HG03378 (cell line): Measurements from ENCODE around the gene CAPN2.

ENCODE experiments used
- ATAC-seq: cut with Tn5 transposase; IDR thresholded peaks from one replicate; pipeline ENCODE4 v1.9.1; 2021; ENCODE audit warnings: mild to moderate bottlenecking, moderate library complexity; ENCODE audit not compliant: unreplicated experiment

CAPN2 gene

DNA sequence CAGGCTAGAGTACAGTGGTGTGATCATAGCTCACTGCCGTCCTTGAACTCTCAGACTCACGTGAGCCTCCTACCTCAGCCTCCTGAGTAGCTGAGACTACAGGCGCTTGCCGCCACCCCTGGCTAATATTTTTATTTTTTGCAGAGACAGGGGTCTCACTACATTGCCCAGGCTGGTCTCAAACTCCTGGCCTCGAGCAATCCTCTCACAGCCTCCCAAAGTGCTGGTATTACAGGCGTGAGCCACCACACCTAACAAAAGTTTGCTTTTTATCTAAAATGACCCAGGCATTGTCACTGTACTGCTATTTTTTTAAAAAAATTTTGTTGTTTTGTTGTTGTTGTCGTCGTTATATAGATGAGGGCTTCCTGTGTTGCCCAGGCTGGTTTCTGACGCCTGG lies 46.4 kb downstream of the CAPN2 start:
- ATAC-seq, result no peak

DNA sequence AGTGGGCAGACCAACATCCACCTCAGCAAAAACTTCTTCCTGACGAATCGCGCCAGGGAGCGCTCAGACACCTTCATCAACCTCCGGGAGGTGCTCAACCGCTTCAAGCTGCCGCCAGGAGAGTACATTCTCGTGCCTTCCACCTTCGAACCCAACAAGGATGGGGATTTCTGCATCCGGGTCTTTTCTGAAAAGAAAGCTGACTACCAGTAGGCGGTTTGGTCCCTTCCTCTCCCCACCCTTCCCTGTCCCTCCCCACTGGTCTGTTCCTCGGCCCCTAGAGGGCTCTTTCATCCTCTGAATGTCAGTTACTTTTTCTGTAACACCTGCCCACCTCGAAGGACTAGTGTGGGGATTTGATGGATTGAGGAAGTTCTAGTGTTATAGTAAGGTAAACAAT lies 46.9 kb downstream of the CAPN2 start:
- ATAC-seq, result no peak

DNA sequence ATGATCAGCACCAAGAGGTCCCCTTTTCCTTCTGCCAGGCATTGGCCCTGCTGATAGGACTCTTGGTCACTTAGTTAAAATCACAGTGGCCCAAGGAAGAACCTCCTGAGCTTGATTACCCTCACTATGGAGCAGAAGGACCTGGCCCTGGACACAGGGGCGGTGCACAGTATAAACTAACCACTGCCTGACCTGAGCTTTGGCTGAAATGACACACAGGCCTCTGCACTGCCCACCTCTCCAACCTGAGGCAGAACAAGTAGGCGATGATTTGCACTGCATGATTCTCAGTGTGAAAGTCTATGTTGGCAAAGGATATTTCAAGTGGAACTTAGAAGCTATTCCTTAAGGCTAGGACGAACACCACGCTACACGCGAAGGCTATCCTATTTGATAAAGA lies 48.5 kb downstream of the CAPN2 start:
- ATAC-seq, result no peak

DNA sequence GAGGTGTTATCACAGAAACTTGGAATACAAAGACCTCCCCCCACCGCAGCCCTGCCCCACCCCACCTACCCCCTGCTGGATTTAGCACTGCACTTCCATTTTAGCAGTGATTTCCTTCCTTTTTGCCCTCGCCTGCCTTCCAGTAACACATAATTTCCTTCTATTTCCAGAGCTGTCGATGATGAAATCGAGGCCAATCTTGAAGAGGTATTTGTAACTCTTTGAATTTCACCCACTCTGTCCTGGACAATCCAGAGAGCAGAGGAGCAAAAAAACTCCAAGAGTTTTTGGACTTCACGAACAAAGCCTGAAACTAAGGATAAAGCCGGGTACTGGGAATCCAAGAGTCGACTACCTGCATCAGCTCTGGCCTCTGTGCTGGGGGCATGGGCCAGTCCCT lies 49.1 kb downstream of the CAPN2 start:
- no peak for ATAC-seq

DNA sequence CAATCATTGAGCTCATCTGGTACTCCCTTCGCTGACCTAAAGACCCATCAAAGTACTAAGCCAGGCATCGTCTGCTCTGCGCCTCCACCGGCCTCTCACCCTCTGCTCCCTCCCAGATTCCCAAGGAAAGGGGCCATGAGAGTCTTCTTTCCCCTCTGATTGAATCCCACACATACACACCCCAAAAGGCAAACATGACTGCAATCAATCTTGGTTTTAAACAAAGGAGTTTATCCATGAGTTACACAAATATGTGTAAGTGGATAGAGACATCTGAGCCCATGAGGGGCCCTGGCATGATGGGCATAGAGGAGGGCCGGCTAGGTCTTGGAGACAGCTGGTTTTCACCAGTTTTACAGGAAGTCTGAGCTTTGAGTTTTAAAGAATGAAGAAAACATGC lies 50.9 kb downstream of the CAPN2 start:
- no peak for ATAC-seq

DNA sequence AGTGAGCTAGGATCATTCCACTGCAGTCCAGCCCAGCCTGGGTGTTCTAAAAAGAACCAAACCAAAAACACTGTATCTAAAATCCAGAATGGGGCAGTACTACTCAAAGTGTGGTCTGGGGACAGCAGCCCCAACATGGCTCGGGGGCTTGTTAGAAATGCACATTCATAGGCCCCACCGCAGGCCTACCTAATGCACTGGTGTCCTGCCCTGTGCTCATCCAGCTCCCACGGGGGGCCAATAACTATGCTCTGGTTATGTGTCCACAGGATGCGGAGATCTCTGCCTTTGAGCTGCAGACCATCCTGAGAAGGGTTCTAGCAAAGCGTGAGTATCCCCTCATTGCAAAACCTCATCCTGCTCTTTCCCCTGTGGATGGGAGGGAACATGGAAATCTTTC lies 51.5 kb downstream of the CAPN2 start:
- no peak for ATAC-seq

DNA sequence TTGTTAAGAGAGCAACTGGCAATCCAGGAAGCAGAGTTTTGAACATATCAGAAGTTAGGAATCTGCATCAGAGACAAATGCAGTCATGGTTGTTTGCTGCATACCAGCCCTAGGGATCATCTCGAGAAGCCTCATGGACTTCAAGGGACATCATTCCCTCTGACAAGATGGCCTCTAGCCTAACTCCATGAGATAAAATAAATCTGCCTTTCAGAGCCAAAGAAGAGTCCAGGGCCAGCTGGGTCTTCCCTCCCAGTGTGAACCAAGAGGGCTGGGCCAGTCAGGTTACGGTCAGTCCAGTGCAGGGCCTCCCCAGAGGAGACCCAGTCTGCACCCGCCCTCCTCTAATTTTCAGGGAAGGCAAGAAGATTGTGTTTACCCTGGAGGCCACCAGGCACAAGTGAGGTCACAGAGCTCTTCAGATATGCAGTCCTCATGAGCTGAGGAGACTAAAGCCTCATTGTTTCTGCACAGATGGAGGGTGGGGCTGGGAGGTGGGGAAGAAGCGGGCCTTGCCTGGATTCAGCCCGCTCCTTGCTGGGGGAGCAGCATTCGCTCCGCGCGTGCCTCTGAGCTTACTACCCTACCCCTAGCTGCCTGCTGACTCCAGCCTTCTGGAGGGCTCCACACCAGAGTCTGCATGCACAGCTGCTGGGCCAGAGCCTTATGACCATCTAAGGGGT lies 52.8 kb downstream of the CAPN2 start:
- ATAC-seq, result no peak

DNA sequence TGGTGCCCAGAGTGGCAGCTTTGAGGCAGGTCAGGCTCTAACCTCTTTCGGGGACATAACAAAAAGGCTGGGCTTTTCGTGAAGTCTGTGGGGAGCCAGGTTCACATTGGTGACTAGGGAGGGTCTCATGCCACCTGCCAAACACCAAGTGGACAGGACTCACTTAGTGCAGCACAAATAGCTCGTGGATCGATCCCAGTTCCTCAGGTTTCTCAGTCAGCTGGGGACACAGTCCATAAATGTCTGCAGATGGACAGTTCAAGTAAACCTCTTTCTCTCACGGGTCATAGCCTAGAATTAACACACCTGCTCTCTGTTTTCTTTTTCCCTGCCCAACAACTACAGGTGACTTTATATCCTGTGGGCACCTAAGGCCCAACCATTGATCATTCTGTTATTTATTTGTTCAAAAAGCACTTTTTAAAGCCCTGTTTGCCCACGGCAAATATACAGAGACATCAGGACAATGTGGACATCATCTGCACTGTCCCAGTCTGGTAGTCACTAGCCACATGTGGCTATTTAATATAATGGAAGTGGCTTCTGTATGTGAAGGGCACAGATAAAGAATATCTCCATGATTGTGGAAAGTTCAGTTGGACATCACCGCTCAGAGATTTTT lies 53.5 kb downstream of the CAPN2 start:
- no peak for ATAC-seq

DNA sequence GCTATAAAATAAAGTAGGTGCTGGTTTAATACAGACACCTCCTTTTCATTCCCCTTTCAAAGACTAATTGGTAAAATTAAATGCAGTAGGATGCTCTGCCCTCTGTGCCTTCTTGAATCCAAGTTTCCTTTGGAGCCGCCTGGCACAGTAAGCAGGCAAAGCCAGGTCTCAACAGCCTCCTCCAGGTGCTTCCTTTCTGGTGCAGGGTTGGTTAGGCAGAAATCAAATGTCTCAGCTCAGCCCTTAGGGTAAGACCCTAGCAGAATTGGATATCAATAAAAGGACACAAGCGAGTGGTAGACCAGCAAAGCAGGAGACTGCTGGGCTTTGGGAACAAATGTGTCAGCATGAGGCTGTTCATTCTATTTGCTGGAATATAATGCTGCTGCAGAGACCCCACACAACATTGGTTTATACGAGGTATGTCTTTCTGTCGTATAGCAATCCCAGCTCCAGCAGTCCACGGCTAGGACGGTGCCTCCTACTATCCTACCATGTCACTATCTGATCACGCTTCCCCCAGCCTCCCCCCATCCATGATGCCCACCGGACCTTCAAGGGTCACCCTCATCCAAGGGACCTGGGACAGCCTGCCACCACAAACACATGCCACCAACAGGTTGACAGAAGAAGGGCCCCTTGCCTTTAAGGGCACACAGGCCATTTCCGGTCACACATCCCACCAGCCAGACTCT lies 58.4 kb downstream of the CAPN2 start:
- no peak for ATAC-seq

DNA sequence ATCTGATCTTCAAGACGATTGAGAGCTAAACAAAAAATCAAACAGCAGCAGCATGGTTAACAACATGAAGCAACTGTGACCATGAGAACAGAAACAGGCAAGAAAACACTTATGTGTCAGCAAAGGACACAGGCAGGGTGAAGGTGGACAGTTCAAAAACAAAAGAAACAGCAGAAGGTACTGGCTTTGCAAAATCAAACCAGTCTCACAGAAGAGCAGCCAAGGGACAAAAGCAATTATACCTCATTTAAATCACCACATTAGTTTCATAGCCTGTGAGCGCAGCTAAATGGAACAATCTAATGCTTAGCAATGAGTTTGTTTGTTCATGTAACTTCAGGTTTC lies 59.1 kb downstream of the CAPN2 start:
- ATAC-seq, result no peak

DNA sequence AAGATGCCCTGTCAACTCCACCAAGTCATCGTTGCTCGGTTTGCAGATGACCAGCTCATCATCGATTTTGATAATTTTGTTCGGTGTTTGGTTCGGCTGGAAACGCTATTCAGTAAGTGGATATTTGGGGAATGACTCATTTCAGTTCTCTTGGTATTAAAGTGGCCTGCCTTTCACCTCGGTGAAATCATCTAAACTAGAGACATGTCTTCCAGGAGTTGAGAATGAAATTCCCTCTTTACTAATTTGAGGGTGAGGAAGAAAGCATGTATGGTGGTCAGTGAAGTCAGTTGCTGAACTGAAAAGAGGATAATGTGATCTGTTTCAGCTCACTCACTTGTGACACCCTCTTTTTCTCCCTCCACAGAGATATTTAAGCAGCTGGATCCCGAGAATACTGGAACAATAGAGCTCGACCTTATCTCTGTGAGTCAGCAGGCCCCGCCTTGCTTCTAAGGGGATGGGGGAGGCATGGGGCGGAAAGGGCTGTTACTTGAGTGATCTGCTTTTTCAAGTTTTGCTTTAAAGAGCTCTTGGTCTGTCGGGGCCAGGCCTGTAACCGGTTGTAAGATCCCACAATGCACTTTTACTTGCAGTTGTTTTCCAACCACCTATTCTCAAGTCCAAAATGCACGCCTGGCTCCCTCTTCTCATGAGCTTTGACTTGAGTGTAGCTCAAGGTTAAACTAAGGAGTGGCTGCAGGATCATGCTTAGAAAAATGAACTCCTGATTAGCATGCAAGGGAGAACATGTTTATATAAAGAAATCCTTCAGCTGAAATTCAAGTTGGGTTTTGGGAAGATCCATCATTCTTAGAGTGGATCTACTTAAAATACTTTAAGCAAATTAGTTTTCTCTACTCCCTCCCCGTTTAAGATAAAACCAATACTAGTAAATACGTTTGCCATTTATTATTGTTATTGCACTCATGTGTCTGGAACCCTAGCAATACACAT lies 59.8 kb downstream of the CAPN2 start:
- no peak for ATAC-seq

DNA sequence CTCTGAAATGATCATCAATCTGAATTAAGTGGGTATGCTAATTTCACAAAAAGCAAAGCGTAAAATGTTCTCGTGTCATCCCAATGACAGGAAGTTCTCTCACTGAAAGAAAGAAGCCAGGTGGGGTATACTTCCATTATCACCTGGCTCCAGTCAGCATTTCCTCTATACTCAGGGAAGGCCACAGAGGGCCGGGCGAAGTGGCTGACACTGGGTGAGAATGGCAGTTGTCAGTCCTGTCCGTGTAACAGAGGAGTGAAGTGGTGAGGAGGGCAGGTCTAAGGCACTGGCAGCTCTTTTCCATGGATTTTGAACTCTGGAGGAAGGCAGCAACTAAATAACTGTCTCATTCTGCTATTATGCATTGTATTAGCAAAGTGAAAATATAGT lies 60.4 kb downstream of the CAPN2 start:
- ATAC-seq, result no peak

DNA sequence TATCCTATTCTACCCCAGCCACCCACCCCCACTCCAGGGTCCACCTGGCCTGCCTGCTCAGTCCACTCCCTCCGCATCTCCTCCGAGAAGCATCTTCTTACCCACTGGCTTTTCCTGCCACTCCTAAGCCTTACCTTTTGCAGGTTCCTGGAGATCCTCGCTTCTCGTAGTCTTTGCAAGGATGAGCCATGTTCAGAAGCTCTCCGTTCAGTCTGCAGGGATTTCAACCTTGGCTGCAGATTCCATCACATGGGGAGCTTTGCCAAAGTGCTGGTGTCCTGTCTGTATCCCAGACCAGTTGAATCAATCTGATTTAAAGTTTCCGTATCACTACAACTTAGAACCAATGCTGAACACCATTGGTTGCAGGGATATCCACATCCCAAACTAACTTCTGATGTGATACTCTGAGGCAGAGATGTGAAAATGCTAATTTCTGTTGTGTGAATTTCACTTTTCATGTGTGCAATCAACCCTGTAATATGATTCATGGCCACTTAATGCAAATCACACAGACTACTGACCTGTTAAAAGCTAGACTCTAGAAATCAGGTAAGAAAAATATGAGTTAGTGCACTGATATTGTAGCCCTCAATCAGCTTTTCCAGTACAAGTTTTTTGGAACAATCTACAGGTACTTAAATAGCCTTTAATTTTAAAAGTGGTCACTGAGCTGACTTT lies 61.9 kb downstream of the CAPN2 start:
- ATAC-seq, result no peak

DNA sequence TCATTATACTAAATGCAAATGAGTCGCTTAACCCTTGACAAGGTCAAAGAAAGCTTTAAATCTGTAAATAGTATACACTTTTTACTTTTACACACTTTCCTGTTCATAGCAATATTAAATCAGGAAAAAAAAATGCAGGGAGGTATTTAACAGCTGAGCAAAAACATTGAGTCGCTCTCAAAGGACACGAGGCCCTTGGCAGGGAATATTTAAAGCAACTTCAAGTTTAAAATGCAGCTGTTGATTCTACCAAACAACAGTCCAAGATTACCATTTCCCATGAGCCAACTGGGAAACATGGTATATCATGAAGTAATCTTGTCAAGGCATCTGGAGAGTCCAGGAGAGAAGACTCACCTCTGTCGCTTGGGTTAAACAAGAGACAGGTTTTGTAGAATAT lies 62.7 kb downstream of the CAPN2 start:
- ATAC-seq, result no peak

DNA sequence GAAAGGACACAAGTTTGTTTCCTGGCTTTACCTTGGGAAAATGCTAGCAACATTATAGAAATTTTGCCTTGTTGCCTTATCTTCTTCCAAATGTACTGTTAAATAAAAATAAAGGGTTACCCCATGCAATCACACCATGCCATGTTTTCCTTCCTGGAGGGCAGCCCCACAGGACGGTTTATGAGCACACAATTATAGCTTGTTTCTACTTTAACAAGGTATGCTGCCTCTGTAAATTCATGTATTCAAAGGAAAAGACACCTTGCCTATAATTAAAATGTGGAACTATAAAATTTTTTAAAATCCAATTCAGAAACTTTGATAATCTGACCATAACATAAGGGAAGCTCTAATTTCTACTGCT lies 63.4 kb downstream of the CAPN2 start:
- no peak for ATAC-seq

DNA sequence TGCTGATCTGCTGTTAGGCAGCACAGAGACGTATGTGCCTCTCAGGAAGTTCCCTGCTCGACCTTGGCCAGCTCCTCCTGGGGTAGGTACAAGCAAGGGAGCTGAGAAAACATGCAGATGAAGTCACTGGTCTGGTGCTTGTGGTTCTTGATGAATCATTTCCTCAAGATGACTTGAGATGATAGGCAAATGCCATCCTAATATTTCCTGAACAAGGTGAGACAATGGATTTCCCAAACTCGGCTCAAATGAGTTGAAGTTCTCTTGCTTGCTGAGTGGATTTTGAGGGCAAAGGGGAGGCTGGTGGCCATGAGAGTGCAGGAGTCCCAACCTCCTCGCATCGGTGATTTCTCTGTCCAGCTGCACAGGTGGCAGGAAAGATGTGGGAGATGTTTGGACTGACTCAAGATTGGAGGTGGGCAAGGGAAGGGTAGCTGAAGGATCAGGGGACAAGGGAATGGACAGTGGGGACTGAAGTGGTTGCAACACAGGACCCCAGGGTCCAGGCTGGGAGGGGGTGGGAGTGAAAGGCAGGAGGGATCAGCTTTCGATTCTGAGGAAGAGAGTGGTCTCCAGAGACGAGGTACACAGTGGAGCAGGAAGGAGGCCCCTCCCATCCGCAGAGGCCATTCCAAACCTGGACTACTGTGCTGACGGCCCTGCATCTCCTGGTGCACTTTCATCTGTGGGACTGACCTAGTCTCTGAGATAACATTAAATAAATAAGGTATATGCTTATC lies 63.9 kb downstream of the CAPN2 start:
- no peak for ATAC-seq

DNA sequence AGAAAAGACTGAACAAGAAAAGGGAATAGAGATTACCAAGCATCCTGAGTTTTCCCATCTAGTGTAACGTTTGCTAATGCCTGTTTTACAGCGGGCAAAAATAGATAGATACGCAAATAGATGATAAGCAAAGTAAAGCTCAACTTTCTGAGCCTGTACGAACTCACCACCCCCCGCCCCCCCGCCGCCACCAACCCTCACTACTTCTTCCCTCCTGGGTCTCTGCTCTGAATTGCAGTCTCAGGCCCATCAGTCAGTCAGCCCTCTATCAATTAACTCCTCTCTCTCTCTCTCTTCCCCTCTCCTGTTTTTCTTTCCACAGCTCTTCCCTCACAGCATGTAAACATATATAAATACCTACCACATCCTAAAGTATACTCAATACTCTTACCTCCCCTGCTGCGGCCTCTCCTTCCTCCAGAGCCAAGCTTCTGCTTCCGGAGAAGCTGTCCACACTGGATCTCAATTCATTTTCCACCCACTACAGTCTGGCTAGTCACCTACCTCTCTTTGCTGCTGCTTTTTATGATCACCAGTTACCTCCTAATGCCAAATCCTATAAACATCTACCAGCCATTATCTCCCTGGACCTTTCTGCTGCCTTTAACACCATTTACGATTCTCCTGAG lies 64.6 kb downstream of the CAPN2 start:
- no peak for ATAC-seq

DNA sequence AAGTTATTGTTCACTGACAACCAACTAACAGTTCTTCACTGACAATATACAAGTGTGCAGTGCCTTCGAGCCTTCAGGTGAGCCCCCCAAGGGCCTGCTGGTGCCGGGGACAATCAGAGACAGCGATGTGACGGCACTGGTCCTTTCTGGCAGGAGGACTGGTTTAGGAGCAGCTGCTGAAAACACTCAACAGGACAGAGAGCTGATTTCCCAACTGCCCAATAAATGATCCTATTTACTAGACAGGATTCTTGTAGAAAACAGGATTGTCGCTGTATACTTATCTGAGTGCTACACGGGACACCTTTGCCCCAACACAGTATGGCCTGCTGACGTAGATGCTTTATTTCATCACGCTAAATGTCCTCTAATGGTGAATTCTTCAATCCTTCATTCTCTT lies 68.0 kb downstream of the CAPN2 start:
- ATAC-seq, result no peak

DNA sequence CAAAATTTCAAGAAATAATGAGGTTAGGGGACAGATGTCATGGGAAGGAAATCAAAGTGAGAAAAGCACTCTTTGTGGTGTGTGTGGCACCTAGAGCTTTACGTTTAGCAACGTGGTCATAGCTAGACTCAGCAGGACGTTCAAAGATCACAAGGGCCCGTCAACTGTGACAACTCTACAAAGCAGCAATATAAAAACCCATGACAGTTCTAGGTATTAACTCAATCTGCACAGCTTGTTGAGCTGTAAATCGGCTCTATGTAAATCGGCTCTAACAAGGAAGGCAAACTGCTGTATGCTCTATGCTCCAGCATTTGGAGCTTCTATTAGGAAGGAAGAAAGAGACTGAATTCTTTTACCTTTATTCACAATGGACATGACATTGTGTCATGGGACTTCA lies 68.6 kb downstream of the CAPN2 start:
- ATAC-seq, result no peak

DNA sequence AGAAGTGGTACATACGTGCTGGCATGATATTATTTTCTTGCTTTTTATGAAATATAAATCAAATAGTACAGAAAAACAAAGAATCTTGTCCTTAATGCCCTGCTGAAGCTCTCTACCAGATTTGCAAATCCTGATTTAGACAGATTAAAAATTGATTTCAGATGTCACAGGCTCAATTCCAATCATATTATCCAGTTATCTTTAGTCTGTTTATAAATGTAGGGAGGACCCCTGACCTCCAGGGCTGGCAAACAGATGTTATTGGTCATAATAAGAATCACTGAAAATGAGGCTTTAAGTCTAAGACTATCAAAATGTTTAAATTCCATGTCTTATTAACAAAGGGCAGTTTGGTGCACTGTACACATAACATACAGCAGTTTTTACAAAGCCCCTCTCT lies 71.3 kb downstream of the CAPN2 start:
- ATAC-seq, result no peak
